HepG2 (cell line): ENCODE results near the gene MACROD2.

Experiments used
- CBX5 ChIP-seq: sonication (generic); formaldehyde crosslinking; IDR thresholded peaks from 2 replicates; pipeline ENCODE4 v1.4.0; 2020; ENCODE audit warnings: missing genetic modification reagents, borderline replicate concordance
- ELF4 ChIP-seq: sonication (generic); formaldehyde crosslinking; IDR thresholded peaks from 2 replicates; pipeline ENCODE4 v1.5.0; 2020; ENCODE audit warnings: missing genetic modification reagents, mild to moderate bottlenecking, moderate library complexity, borderline replicate concordance
- EZH2 ChIP-seq: conservative IDR thresholded peaks from 2 replicates; pipeline ENCODE4 v1.6.1; 2012; ENCODE audit warnings: mild to moderate bottlenecking, low read depth, low read length, moderate library complexity
- KMT2A ChIP-seq: sonication (generic); formaldehyde crosslinking; IDR thresholded peaks from 2 replicates; pipeline ENCODE4 v1.4.0; 2020; ENCODE audit warnings: missing genetic modification reagents
- MAZ ChIP-seq, 2 experiments: sonication (generic) in 1 of 2; formaldehyde crosslinking in 1 of 2; IDR thresholded peaks; 2 replicates each; pipeline versions ENCODE4 v1.5.0 to v1.6.1; 2012 to 2020; ENCODE audit warnings: low read depth in 2 of 2, mild to moderate bottlenecking in 2 of 2, borderline replicate concordance in 1 of 2, improper control_type of control experiment in 1 of 2, low read length in 1 of 2, missing genetic modification reagents in 1 of 2, moderate library complexity in 1 of 2
- SNRNP70 ChIP-seq: fragments of 200-400 bp; formaldehyde crosslinking; IDR thresholded peaks from 2 replicates; pipeline ENCODE4 v1.6.1; 2017; ENCODE audit warnings: mild to moderate bottlenecking, low read depth, low read length, moderate library complexity
- ZNF263 ChIP-seq: sonication (generic); formaldehyde crosslinking; IDR thresholded peaks from 2 replicates; pipeline ENCODE4 v1.4.0; 2020; ENCODE audit warnings: missing genetic modification reagents
- ZNF274 ChIP-seq: sonication (generic); formaldehyde crosslinking; IDR thresholded peaks from 2 replicates; pipeline ENCODE4 v1.5.1; 2020; ENCODE audit warnings: mild to moderate bottlenecking, missing genetic modification reagents
- ZNF747 ChIP-seq: sonication (generic); formaldehyde crosslinking; IDR thresholded peaks from 2 replicates; pipeline ENCODE4 v1.8.1; 2023; ENCODE audit warnings: missing genetic modification reagents, mild to moderate bottlenecking, borderline replicate concordance
- TF ChIP-seq, protein P1 (sequence below): sonication (generic); formaldehyde crosslinking; IDR thresholded peaks from 2 replicates; pipeline ENCODE4 v1.4.0; 2020; ENCODE audit warnings: mild to moderate bottlenecking, missing genetic modification reagents
- TF ChIP-seq, protein P2 (sequence below): sonication (generic); formaldehyde crosslinking; IDR thresholded peaks from 2 replicates; pipeline ENCODE4 v1.5.0; 2020; ENCODE audit warnings: mild to moderate bottlenecking, missing genetic modification reagents, borderline replicate concordance
- TF ChIP-seq, protein P3 (sequence below): IDR thresholded peaks from 2 replicates; pipeline ENCODE4 v1.6.1; 2016; ENCODE audit warnings: low read depth, borderline replicate concordance

DNA sequence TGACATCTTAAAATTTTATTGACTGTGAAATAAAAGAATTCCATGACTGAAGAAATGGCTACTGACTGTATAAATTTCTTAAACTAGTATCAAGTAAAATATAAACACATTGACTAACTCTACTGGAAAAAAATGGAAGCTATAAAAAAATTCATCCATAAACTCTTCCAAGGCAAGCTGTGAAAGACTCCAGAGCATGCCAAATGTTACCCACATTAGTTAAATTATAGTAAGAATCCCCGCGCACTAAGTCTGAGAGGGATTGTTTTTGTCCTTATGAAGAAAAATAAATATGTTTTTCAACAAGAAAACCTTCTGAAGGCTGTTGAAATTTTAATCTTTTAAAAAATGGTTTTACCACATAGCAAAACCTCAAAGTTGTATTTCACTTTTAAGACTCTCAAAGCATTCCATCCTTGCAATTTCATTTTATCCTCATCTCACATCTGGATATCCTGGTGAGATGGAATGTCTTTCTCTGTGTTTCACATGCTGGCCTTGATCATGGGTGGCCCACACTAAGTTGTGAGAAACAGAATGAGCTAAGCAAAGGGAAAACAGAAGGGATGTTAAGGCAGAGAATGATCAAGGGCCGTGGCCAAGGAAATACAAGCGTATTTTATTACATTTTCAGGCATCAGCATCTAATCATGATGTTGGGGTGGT is 1845.5 kb downstream of the MACROD2 start:
- TF ChIP-seq KMT2A (CRISPR knock-in tag) = no peak
- TF ChIP-seq ZNF274 (CRISPR knock-in tag) = no peak
- TF ChIP-seq ZNF747 = no peak
- no peak for TF ChIP-seq SNRNP70
- no peak for TF ChIP-seq ELF4 (CRISPR knock-in tag)
- no peak for TF ChIP-seq EZH2
- TF ChIP-seq MAZ (IDR thresholded peaks at IDR 0.05; ENCODE audit: borderline replicate concordance, low read depth, low read length) = no peak
- no peak for TF ChIP-seq MAZ (CRISPR knock-in tag; IDR thresholded peaks at IDR 0.05; ENCODE audit: low read depth)
- TF ChIP-seq, protein P1, sequence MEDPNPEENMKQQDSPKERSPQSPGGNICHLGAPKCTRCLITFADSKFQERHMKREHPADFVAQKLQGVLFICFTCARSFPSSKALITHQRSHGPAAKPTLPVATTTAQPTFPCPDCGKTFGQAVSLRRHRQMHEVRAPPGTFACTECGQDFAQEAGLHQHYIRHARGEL = no peak
- TF ChIP-seq, protein P2, sequence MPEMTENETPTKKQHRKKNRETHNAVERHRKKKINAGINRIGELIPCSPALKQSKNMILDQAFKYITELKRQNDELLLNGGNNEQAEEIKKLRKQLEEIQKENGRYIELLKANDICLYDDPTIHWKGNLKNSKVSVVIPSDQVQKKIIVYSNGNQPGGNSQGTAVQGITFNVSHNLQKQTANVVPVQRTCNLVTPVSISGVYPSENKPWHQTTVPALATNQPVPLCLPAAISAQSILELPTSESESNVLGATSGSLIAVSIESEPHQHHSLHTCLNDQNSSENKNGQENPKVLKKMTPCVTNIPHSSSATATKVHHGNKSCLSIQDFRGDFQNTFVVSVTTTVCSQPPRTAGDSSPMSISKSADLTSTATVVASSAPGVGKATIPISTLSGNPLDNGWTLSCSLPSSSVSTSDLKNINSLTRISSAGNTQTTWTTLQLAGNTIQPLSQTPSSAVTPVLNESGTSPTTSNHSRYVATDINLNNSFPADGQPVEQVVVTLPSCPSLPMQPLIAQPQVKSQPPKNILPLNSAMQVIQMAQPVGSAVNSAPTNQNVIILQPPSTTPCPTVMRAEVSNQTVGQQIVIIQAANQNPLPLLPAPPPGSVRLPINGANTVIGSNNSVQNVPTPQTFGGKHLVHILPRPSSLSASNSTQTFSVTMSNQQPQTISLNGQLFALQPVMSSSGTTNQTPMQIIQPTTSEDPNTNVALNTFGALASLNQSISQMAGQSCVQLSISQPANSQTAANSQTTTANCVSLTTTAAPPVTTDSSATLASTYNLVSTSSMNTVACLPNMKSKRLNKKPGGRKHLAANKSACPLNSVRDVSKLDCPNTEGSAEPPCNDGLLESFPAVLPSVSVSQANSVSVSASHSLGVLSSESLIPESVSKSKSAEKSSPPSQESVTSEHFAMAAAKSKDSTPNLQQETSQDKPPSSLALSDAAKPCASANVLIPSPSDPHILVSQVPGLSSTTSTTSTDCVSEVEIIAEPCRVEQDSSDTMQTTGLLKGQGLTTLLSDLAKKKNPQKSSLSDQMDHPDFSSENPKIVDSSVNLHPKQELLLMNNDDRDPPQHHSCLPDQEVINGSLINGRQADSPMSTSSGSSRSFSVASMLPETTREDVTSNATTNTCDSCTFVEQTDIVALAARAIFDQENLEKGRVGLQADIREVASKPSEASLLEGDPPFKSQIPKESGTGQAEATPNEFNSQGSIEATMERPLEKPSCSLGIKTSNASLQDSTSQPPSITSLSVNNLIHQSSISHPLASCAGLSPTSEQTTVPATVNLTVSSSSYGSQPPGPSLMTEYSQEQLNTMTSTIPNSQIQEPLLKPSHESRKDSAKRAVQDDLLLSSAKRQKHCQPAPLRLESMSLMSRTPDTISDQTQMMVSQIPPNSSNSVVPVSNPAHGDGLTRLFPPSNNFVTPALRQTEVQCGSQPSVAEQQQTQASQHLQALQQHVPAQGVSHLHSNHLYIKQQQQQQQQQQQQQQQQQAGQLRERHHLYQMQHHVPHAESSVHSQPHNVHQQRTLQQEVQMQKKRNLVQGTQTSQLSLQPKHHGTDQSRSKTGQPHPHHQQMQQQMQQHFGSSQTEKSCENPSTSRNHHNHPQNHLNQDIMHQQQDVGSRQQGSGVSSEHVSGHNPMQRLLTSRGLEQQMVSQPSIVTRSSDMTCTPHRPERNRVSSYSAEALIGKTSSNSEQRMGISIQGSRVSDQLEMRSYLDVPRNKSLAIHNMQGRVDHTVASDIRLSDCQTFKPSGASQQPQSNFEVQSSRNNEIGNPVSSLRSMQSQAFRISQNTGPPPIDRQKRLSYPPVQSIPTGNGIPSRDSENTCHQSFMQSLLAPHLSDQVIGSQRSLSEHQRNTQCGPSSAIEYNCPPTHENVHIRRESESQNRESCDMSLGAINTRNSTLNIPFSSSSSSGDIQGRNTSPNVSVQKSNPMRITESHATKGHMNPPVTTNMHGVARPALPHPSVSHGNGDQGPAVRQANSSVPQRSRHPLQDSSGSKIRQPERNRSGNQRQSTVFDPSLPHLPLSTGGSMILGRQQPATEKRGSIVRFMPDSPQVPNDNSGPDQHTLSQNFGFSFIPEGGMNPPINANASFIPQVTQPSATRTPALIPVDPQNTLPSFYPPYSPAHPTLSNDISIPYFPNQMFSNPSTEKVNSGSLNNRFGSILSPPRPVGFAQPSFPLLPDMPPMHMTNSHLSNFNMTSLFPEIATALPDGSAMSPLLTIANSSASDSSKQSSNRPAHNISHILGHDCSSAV (CRISPR knock-in tag) = no peak
- TF ChIP-seq CBX5 (CRISPR knock-in tag) = no peak
- no peak for TF ChIP-seq ZNF263 (CRISPR knock-in tag)
- TF ChIP-seq, protein P3, sequence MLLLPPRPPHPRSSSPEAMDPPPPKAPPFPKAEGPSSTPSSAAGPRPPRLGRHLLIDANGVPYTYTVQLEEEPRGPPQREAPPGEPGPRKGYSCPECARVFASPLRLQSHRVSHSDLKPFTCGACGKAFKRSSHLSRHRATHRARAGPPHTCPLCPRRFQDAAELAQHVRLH (CRISPR knock-in tag) = no peak
